Panc1 (cell line): ENCODE results near the gene RAI1.

Source experiments
- POLR2AphosphoS5 ChIP-seq: IDR thresholded peaks from 2 replicates; pipeline ENCODE4 v1.6.1; 2012; ENCODE audit warnings: mild to moderate bottlenecking, low read depth, low read length, moderate library complexity
- SIN3A ChIP-seq: IDR thresholded peaks from 2 replicates; pipeline ENCODE4 v1.6.1; 2012; ENCODE audit warnings: low read depth, mild to moderate bottlenecking, low read length, moderate library complexity, borderline replicate concordance; ENCODE audit not compliant: insufficient read depth
- TF ChIP-seq, protein P1 (sequence below): fragments of 450-650 bp; IDR thresholded peaks from 2 replicates; pipeline ENCODE4 v1.5.1; 2017; ENCODE audit warnings: mild to moderate bottlenecking

DNA sequence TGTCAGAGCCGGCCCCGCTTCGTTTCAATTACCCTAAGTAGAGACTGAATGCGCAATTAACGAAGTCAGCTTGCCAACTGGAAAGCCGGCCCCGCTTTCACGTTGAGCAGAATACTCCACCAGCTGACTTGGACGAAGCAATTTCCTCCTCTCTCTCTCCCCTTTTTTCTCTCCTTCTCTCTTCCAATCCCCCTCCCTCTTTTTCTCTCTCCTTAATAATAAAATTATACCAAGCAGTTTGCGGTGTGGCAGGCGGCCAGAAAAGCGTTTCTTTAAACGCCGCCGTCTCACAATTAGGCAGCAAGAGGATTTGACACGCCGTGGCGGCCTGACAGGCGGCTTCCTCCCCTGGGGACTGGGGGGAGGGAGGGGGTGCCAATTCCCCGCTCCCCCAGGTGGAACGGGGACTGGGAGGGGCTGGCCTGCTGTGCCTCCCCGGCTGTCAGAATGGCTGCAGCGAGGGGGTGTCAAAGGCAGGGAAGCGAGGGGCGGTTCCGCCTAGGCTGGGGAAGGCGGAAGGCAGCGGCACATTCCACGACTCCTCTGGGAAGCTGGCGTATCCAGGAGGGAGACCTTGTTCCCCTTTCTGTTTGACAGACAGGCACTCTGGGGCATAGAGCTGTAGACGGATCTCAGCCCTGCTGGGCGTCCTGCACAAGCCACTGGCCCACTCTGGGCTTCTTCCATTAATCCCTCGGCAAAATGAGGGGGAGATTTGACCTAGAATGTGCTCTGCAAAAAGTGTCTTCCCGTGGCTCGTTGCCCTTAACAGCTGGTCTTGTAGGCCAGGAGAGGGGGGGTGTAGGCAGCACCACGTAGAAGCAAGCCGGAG, 102.8 kb downstream of the RAI1 start:
- TF ChIP-seq, protein P1, sequence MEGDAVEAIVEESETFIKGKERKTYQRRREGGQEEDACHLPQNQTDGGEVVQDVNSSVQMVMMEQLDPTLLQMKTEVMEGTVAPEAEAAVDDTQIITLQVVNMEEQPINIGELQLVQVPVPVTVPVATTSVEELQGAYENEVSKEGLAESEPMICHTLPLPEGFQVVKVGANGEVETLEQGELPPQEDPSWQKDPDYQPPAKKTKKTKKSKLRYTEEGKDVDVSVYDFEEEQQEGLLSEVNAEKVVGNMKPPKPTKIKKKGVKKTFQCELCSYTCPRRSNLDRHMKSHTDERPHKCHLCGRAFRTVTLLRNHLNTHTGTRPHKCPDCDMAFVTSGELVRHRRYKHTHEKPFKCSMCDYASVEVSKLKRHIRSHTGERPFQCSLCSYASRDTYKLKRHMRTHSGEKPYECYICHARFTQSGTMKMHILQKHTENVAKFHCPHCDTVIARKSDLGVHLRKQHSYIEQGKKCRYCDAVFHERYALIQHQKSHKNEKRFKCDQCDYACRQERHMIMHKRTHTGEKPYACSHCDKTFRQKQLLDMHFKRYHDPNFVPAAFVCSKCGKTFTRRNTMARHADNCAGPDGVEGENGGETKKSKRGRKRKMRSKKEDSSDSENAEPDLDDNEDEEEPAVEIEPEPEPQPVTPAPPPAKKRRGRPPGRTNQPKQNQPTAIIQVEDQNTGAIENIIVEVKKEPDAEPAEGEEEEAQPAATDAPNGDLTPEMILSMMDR: no peak
- no peak for TF ChIP-seq SIN3A
- TF ChIP-seq POLR2AphosphoS5: no peak
